Ovary (tissue), 9 donors: Measurements from ENCODE around the gene AAK1. TPM values are rescaled to one million over a fixed set of nuclear protein-coding genes. Genes with fewer than 3 reads are reported as not detected.

ENCODE experiments used
- DNase-seq, 5 donors: peaks; one replicate each; pipeline ENCODE4 v3.0.0-alpha.2; 2019 to 2020
- H3K27ac ChIP-seq, 2 donors: fragments of 200-600 bp; one replicate each; pipeline versions ENCODE4 v1.5.1 to v1.8.0; 2019 to 2022
- H3K27me3 ChIP-seq: fragments of 200-600 bp; one replicate; pipeline ENCODE4 v1.8.0; 2022
- H3K36me3 ChIP-seq: fragments of 200-600 bp; sonication (generic); one replicate; pipeline ENCODE4 v1.5.1; 2019
- H3K4me1 ChIP-seq: one replicate; pipeline ENCODE4 v1.8.1; 2013; ENCODE audit warnings: mild to moderate bottlenecking, moderate library complexity; ENCODE audit not compliant: insufficient read depth
- H3K4me3 ChIP-seq: fragments of 200-600 bp; sonication (generic); one replicate; pipeline ENCODE4 v1.5.1; 2017
- H3K9me3 ChIP-seq, 2 donors: fragments of 200-600 bp in 1 of 2; sonication (generic) in 1 of 2; one replicate each; pipeline versions ENCODE4 v1.5.1 to v1.8.1; 2013 to 2019; ENCODE audit warnings: mild to moderate bottlenecking in 1 of 2, moderate library complexity in 1 of 2
- EP300 ChIP-seq: sonication (generic); formaldehyde crosslinking; IDR thresholded peaks from one replicate; pipeline ENCODE4 v1.6.1; 2017; ENCODE audit warnings: antibody characterized with exemption
- POLR2A ChIP-seq: fragments of 450-650 bp; IDR thresholded peaks from one replicate; pipeline ENCODE4 v1.6.1; 2017; ENCODE audit warnings: antibody characterized with exemption, mild to moderate bottlenecking, moderate library complexity
- WGBS, 3 donors: extraction: QIAGEN DNeasy Blood & Tissue Kit in 1 of 3; methylation state at CpG; one replicate each; pipeline versions ENCODE4 v1.1.5 to v1.1.7; 2013 to 2017; 5-methylcytosine and 5-hydroxymethylcytosine counted together
- intact Hi-C, 4 donors: fragments of 100-400 bp; cut with DNase I; formaldehyde crosslinking; loops; one replicate each; pipeline versions ENCODE4 v1.11.0 to v1.15.1; 2022 to 2023
- polyA plus RNA-seq, 2 donors: library from polyadenylated mRNA; stranded (reverse); fragments of 200-250 nt in 1 of 2; fragments of 350-450 nt in 1 of 2; fragmentation: Illumina TruSeq in 1 of 2; extraction: RNeasy Lipid Tissue Mini Kit (QIAGEN cat#74804) in 1 of 2; gene quantifications; one replicate each; pipeline ENCODE4 v1.2.3, GENCODE V29; 2013 to 2014
- total RNA-seq, 7 donors: library from RNA; depleted of rRNA in 2 of 7; stranded (reverse); fragments of >200 nt in 2 of 7; fragmentation: NEBNext Ultra II Directional in 3 of 7; extraction: Animal tissue kit (Norgen Biotek cat#: 25700) in 3 of 7; gene quantifications; one replicate each; pipeline versions ENCODE4 v1.1.0 to v1.2.4, GENCODE V29; 2016 to 2023
- TF ChIP-seq, protein P1 (sequence below), 3 donors: fragments of 450-650 bp in 2 of 3; fragments of 200-600 bp in 1 of 3; IDR thresholded peaks; one replicate each; pipeline versions ENCODE4 v1.5.1 to v1.8.0; 2016 to 2022; ENCODE audit warnings: antibody characterized with exemption in 3 of 3, mild to moderate bottlenecking in 1 of 3
- donor health status: DM: no; HTN: no; CAD: no; lungs with moderate emphysema.
- donor health status: DM: no; HTN: no; CAD: no.
- donor health status: Bipolar disorder and iron deficiency.
- donor health status: DM: yes; HTN: yes; CAD: no.
- donor health status: DM: no; HTN: no; CAD: no.
- donor health status: DM: yes; HTN: yes; CAD: no.

The AAK1 gene
- total and polyA plus RNA-seq, 9 donors: 7.4 to 53.6 (median 34.3) TPM

DNA sequence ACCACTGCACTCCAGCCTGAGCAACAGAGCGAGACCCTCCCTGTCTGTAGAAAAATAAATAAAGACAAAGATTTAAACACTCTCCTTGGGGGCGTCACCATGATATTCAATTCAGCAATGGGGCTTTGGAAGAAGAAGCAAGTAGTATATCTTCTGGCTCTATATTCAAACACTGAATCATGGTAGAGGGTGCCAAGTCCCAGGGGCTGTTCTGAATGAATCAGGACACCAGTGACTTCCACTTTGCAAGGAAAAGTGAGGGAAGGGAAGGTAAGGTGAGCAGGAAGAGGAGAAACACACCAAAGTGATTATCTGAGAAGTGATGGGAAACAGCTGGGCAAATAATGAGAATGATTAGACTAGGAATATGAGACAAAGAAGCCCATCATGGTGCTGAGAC lies 80.5 kb downstream of the AAK1 start:
- H3K9me3 ChIP-seq: no peaks in the 10 kb centered on the region
- no peak for TF ChIP-seq POLR2A
- TF ChIP-seq, protein P1, sequence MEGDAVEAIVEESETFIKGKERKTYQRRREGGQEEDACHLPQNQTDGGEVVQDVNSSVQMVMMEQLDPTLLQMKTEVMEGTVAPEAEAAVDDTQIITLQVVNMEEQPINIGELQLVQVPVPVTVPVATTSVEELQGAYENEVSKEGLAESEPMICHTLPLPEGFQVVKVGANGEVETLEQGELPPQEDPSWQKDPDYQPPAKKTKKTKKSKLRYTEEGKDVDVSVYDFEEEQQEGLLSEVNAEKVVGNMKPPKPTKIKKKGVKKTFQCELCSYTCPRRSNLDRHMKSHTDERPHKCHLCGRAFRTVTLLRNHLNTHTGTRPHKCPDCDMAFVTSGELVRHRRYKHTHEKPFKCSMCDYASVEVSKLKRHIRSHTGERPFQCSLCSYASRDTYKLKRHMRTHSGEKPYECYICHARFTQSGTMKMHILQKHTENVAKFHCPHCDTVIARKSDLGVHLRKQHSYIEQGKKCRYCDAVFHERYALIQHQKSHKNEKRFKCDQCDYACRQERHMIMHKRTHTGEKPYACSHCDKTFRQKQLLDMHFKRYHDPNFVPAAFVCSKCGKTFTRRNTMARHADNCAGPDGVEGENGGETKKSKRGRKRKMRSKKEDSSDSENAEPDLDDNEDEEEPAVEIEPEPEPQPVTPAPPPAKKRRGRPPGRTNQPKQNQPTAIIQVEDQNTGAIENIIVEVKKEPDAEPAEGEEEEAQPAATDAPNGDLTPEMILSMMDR (IDR thresholded peaks at IDR 0.05): no peak
- TF ChIP-seq EP300: no peak
- intact Hi-C loops: loop anchor here in 1 of 4 donors (10.0 kb wide), 1 partner anchor 152 kb away; no protein-coding TSS in a partner anchor
- peaks cover 3% of the 10 kb centered on the region for H3K4me1 ChIP-seq
- no peak overlapping the region for H3K4me3 ChIP-seq
- no peaks in the 10 kb centered on the region for H3K36me3 ChIP-seq
- 87 to 92% (median 91%) methylated on average over 2 of the region's 2 CpGs for WGBS, 3 donors
- no peaks in the 10 kb centered on the region for H3K27me3 ChIP-seq
- H3K27ac ChIP-seq: no peak overlapping the region
- DNase-seq: no peak

DNA sequence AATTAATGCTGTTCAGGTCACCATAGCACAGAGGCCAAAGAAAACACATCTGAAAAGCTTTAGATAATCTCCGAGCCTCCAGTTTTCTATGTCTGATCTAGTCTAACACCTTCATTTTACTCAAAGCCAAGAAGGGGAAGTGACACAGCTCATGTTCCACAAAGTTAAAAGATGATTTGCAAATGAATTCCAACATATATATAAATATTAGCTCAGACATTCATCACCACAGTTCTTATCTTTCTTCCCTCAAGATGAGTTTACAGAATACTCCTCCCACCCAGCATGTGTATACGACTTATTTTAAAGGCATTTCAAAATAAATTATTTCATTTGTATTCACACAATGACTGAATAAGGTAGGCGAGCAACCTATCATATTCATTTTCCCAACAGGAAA lies 82.4 kb downstream of the AAK1 start:
- Histone ChIP-seq H3K27me3 (no peaks in the 10 kb centered on the region), H3K4me1 (no peaks in the 10 kb centered on the region), H3K36me3 (no peaks in the 10 kb centered on the region), H3K27ac (no peak overlapping the region), H3K4me3 (no peak overlapping the region), H3K9me3 (no peaks in the 10 kb centered on the region)
- no peak for DNase-seq
- TF ChIP-seq POLR2A (no peak), EP300 (no peak)
- TF ChIP-seq, protein P1 (IDR thresholded peaks at IDR 0.05): no peak
- 60 to 87% (median 79%) methylated on average over 3 of the region's 3 CpGs for WGBS, 3 donors
- intact Hi-C loops: loop anchor here in 1 of 4 donors (10.0 kb wide), 1 partner anchor 154 kb away; no protein-coding TSS in a partner anchor

DNA sequence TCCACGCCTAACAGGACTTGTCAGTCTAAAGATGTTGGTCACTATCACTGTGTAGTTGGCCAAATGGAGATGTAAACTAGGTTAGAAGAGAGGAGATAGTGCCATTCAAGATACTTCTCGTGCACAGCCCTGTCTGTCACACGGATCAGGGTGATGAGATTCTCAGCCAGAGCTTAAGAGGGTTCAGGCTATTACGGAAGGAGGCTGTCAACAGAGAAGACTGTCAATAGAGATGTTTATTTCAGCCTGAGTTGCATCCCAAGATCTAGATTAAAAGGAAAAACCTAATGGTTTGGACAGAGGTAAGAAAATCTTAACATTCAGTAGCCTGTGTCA lies 83.4 kb downstream of the AAK1 start:
- no peaks in the 10 kb centered on the region for H3K9me3 ChIP-seq
- WGBS, 3 donors: 93 to 94% (median 94%) methylated on average over 4 of the region's 4 CpGs
- no peak overlapping the region for H3K4me3 ChIP-seq
- no peak for DNase-seq
- H3K27me3 ChIP-seq: no peaks in the 10 kb centered on the region
- H3K4me1 ChIP-seq: no peaks in the 10 kb centered on the region
- no peak overlapping the region for H3K27ac ChIP-seq
- intact Hi-C loops: loop anchor here in 1 of 4 donors (10.0 kb wide), 1 partner anchor 155 kb away; no protein-coding TSS in a partner anchor
- H3K36me3 ChIP-seq: no peaks in the 10 kb centered on the region
- TF ChIP-seq, protein P1 (IDR thresholded peaks at IDR 0.05): no peak
- TF ChIP-seq POLR2A (no peak), EP300 (no peak)

DNA sequence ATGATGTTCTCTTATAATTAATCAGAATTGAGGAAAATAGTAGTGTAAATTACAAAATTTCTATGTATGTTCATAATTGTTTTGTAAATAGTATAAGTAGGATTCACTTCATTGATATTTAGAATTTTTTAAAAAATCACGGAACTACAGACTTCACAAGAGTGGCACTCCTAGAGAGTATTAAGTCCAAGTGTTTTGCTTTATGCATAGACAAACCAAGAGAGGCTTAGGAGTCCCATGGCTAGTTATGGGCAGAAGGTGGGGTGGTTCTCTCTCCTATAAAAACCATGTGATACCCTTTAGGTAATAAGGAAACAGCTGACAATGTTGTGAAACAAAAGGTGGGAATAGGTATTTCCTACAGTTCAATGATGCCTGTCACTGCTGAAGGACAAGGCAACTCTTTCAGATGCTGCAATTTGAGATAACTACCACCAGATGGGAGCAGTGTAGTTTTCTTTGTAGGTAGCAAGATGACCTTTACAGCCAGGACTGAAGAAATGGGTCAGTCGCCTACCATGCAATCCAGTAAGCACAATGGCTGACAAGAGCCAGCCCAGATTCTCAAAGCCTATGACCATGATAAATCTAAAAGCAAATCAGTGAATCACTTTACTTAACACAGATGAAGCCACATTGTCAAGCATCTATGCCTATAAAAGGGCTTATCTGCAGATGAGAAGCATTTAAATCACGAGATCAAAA lies 83.9 kb downstream of the AAK1 start:
- no peak overlapping the region for H3K27ac ChIP-seq
- no peaks in the 10 kb centered on the region for H3K36me3 ChIP-seq
- H3K4me3 ChIP-seq: no peak overlapping the region
- H3K27me3 ChIP-seq: no peaks in the 10 kb centered on the region
- DNase-seq: no peak
- 70 to 84% (median 77%) methylated on average over 3 of the region's 3 CpGs for WGBS, 3 donors
- intact Hi-C loops: loop anchor here in 1 of 4 donors (10.0 kb wide), 1 partner anchor 155 kb away; no protein-coding TSS in a partner anchor
- no peaks in the 10 kb centered on the region for H3K9me3 ChIP-seq
- TF ChIP-seq EP300 (no peak), POLR2A (no peak)
- TF ChIP-seq, protein P1 (IDR thresholded peaks at IDR 0.05): no peak
- no peaks in the 10 kb centered on the region for H3K4me1 ChIP-seq
